ENCODE results near the gene MYBBP1A.

GRCh38 chr17:4594931-4595684, 39.9 kb upstream of the MYBBP1A start:
- peak; percentile 25 to 51 (median 33) for TF ChIP-seq CTCF (IDR thresholded peaks at IDR 0.05)
- TF ChIP-seq EP300 (IDR thresholded peaks at IDR 0.05; ENCODE audit: low read depth), result no peak
